Stimulated activated CD4-positive, alpha-beta T cell treated with anti-CD3 and anti-CD28 coated beads, TNF-alpha, amount 100 ng/mL, for 48 hours (primary cell): ENCODE data around the gene MYBPHL.

Experiments
- DNase-seq, 3 donors: peaks; one replicate each; pipeline ENCODE4 v3.0.0-alpha.2; 2020; ENCODE audit warnings: low read depth in 3 of 3

The MYBPHL gene

DNA sequence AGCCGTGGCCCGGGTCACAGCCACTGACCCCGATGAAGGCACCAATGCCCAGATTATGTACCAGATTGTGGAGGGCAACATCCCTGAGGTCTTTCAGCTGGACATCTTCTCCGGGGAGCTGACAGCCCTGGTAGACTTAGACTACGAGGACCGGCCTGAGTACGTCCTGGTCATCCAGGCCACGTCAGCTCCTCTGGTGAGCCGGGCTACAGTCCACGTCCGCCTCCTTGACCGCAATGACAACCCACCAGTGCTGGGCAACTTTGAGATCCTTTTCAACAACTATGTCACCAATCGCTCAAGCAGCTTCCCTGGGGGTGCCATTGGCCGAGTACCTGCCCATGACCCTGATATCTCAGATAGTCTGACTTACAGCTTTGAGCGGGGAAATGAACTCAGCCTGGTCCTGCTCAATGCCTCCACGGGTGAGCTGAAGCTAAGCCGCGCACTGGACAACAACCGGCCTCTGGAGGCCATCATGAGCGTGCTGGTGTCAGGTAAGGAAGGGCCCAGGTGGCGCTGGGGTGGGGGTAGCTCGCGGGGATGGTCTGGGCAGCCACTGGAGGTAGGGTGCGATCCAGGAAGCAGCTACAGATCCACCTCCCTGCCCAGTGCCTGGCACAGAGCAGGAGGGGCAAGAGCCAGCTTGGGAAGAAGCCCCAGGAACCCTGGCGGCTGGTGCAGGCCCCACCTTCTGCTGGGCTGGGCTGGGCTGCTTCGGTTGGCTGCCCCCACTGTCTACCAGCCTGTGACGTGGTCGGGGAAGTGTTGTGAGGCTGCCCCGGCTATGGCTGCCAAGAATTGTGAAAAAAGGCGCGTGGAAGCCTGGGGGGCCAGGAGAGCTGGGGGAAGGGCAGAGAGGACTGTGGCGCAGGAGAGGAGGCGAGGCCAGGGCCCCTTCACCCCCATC is 53.7 kb downstream of the MYBPHL start:
- DNase-seq: no peak

DNA sequence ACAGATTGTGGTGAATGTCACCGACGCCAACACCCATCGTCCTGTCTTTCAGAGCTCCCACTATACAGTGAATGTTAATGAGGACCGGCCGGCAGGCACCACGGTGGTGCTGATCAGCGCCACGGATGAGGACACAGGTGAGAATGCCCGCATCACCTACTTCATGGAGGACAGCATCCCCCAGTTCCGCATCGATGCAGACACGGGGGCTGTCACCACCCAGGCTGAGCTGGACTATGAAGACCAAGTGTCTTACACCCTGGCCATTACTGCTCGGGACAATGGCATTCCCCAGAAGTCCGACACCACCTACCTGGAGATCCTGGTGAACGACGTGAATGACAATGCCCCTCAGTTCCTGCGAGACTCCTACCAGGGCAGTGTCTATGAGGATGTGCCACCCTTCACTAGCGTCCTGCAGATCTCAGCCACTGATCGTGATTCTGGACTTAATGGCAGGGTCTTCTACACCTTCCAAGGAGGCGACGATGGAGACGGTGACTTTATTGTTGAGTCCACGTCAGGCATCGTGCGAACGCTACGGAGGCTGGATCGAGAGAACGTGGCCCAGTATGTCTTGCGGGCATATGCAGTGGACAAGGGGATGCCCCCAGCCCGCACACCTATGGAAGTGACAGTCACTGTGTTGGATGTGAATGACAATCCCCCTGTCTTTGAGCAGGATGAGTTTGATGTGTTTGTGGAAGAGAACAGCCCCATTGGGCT is 54.5 kb downstream of the MYBPHL start:
- DNase-seq: no peak

DNA sequence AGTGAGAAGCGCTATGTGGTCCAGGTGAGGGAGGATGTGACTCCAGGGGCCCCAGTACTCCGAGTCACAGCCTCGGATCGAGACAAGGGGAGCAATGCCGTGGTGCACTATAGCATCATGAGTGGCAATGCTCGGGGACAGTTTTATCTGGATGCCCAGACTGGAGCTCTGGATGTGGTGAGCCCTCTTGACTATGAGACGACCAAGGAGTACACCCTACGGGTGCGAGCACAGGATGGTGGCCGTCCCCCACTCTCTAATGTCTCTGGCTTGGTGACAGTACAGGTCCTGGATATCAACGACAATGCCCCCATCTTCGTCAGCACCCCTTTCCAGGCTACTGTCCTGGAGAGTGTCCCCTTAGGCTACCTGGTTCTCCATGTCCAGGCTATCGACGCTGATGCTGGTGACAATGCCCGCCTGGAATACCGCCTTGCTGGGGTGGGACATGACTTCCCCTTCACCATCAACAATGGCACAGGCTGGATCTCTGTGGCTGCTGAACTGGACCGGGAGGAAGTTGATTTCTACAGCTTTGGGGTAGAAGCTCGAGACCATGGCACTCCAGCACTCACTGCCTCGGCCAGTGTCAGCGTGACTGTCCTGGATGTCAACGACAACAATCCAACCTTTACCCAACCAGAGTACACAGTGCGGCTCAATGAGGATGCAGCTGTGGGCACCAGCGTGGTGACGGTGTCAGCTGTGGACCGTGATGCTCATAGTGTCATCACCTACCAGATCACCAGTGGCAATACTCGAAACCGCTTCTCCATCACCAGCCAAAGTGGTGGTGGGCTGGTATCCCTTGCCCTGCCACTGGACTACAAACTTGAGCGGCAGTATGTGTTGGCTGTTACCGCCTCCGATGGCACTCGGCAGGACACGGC is 55.3 kb downstream of the MYBPHL start:
- no peak for DNase-seq

DNA sequence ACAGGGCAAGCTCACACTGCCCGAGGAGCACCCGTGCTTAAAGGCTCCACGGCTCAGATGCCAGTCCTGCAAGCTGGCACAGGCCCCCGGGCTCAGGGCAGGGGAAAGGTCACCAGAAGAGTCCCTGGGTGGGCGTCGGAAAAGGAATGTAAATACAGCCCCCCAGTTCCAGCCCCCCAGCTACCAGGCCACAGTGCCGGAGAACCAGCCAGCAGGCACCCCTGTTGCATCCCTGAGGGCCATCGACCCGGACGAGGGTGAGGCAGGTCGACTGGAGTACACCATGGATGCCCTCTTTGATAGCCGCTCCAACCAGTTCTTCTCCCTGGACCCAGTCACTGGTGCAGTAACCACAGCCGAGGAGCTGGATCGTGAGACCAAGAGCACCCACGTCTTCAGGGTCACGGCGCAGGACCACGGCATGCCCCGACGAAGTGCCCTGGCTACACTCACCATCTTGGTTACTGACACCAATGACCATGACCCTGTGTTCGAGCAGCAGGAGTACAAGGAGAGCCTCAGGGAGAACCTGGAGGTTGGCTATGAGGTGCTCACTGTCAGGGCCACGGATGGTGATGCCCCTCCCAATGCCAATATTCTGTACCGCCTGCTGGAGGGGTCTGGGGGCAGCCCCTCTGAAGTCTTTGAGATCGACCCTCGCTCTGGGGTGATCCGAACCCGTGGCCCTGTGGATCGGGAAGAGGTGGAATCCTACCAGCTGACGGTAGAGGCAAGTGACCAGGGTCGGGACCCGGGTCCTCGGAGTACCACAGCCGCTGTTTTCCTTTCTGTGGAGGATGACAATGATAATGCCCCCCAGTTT is 56.1 kb downstream of the MYBPHL start:
- DNase-seq: no peak

DNA sequence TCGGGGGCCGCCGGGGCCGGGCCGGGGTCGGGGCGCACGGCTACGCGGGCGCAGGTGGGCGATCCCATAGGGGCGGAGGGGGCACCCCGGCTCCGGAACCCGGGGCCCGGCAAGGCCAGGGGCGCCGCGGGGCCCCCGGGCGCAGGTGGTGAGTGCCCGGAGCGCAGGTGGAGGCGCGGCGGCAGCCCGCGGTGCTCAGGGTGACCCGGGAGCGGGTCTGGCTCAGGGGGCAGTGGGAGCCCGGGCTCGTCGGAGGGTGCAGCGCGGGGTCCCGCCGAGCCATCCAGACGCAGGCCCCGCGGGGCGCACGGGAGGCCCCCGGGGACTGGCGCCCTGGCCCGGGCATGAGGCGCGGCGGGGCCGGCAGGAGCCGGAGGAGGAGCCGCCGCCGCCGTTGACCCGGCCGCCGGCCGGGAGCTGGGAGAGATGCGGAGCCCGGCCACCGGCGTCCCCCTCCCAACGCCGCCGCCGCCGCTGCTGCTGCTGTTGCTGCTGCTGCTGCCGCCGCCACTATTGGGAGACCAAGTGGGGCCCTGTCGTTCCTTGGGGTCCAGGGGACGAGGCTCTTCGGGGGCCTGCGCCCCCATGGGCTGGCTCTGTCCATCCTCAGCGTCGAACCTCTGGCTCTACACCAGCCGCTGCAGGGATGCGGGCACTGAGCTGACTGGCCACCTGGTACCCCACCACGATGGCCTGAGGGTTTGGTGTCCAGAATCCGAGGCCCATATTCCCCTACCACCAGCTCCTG is 57.0 kb downstream of the MYBPHL start:
- DNase-seq: no peak

DNA sequence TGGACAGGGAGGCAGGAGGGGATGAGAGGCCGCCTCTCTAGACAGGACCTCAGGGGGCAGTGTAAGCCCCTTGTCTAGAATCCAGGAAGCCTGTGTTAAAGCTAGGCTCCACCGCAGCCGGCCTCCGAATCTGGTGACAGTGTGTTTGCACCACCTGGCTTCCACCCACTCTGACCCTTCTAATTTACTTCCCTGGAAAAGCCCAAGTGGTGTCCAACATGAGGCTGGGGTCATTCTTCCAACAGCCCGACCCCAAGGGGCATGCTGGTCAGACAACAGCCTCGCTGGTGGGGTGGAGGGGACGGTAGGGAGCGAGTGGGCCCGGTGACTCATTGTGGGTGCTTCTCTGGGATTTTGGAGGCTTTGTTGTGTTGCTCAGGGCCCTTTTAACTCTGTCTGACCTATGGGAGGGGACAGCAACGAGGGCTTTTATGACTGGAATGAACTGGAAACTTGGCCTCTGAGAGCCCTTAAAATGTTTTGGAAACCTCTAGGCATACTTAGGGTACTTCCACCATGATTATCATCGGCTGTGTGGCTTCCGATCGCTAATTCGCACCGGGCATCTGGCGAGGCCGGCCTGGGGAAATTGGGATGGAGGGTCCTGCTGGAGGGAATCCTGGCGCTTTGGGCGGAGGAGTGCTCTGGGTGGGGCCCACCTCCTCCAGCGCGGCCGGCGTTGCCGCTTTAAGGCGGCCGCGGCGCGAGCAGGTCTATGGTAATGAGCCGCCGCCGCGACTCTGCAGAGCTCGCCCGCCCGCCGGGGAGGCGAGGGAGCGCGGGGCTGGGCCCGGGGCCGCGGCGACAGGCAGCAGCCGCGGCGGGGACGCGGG is 57.8 kb downstream of the MYBPHL start, which contains the start of gene CELSR2:
TSS of gene CELSR2 (plus strand) at position 743 of the 833 bp plus-strand sequence. CDS start 541 bp downstream, outside the sequence.
- peak in 2 of 3 donors; percentile 33 to 41 for DNase-seq

DNA sequence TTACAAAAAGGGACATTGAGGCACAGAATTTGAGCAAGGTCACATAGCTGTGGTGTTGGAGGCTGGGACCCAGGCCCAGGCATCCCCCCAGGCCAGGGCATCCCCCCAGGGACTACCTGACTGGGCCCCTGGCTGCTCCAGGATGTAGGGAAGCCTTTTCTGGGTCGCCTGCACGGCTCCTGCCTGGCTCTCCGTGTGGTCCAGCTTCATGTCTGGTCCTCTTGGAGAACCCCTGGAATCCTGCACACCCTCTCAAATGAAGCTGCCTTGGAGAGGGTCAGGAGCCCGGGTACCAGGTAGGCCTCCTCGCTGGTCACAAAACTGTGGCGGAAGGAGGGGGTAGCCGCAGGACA is 58.4 kb downstream of the MYBPHL start:
- no peak for DNase-seq

DNA sequence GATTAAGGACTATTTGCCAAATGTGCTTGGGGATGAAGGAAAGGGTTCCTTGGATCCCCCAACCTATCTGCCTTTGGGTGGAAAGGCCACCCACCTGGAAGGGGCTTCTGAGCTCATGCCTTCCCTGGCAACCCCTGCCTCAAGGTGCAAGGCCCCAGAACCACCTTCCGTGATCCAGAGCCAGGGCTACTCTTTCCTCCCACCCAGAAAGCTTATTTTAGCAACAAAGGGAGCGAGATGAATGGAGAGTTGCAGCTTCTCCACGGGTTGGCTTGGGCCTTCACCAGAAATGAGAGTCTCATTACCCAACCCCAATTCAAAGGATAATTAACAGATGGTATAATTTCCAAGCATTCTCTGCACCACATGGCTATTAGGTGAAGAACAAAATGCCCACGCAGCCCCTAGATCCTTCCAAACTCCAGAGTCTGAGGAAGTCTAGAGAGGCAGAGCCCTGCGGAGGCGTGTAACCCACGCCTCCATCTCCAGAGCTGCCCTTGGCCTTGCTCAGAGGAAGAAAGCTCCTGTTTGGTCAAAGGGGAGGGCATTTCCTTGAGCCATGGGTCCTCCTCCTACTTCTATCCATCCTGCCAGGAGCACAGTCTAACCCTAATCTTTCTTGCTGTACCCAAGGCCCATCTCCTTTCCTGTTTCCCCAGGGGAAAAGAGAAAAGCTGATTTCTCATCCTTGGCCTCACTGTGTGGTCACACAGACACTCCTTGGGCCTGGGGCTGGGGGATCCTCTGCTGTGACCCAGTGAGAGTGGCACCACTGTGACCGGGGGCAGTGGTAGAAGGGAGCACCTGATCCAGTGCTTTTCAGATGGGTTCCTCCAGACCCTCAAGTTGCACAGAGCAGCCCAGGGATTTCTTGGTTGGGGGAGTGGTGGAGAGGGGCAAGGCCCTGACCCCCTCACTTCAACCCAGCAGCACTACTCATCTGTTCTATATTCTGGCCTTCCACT is 59.1 kb downstream of the MYBPHL start:
- DNase-seq: no peak

DNA sequence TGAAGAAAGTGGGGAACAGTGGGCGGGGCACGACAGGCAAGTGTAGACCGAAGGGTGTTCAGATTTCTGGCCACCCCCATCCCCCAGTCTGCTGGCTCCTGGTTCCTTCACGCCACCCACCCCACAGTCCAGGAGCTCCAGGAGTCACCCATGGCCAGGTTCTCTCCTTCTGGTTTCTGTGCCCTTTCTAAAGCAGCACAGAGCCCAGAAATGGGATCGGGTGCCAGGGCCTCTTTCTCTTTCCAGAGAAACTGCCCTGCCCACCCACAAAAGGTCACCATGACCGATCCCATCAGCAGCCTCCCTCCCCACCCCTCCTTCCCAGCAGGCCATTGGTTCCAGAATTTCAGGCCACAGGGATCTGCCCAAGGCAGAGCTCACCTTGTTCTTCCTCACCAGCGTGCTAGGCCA is 60.7 kb downstream of the MYBPHL start:
- DNase-seq: no peak

DNA sequence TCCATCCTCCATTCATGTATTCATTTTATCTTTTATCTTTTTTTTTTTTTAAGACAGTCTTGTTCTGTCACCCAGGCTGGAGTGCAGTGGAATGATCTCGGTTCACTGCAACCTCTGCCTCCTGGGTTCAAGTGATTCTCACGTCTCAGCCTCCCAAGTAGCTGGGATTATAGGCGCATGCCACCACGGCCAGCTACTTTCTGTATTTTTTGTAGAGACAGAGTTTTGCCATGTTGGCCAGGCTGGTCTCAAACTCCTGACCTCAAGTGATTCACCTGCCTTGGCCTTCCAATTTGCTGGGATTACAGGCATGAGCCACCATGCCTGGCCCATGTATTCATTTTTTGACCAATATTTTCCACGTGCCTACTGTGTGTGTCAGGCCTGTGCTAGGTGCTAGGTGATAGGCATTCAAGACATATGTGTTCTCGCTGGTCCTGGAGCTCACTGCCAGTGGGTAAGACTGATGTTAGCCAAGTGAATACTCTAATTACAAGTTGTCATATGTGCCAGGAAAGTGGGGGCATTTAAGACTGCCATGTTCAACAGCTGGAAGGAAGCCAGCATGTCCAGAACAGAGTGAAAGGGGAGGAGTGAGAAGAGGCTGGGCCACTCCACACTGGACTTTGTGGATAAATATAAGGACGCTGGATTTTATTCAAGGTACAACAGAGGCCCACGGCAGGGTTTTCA is 62.8 kb downstream of the MYBPHL start:
- DNase-seq: no peak

DNA sequence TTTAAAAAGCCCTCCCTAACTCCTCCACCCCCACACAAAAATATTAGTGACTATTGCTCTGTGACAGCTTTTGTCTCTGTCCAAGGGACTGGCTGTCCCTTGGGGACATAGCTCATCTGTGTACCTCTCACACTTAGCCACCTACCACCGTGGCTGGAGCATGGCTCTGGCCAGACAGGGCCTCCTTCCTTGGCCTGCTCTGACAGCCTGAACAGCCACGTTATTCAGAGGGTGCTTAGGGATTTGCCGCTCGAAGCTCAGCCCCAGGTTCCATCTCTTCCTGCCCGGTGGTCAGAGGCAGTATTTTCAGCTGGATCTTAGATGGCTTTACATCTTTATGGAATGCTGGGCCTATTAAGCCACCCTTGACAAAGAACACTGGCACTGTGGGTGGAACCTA is 63.6 kb downstream of the MYBPHL start:
- DNase-seq: no peak

DNA sequence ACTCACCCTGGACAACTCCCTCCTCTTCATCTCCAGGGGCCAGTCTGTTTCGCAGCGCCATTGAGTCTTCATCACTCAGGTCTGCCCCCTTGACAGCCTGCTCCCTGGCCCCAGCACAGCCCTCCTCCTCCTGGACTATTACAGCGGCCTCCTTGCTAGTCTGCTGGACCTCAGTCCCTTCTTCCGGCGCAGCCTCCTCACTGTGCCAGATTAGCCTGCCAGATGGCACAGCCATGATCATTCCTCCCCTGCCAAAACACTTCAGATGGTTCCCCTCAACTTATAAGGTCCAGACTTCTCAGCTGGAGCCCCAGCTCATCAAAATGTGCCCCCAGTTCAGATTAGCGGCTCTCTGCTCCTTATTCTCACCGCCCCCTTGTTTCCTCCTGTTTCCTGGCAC is 64.4 kb downstream of the MYBPHL start:
- no peak for DNase-seq
